ENCODE measurements around the gene NPC1L1.

Gene NPC1L1

GRCh38 chr7:44535348-44536064, 5.6 kb downstream of the NPC1L1 start:
- TF ChIP-seq CTCF (IDR thresholded peaks at IDR 0.05; ENCODE audit: low read depth, low read length, missing control alignments), result no peak
- no peak overlapping the region for H3K4me3 ChIP-seq (ENCODE audit: low read depth, low read length)
- H3K36me3 ChIP-seq (replicated peaks), result no peaks in the 10 kb centered on the region
- H3K27me3 ChIP-seq (replicated peaks), result no peaks in the 10 kb centered on the region
- DNase-seq, result no peak
- in situ Hi-C loops (cut with HindIII; ENCODE audit: low pct_ligation_motif_present, low sequenced_read_pairs), result no loop called here
- no peak overlapping the region for H3K27ac ChIP-seq

- no peaks in the 10 kb centered on the region for H3K27me3 ChIP-seq (replicated peaks)
- H3K4me3 ChIP-seq (ENCODE audit: low read depth, low read length), result no peak overlapping the region
- in situ Hi-C loops (cut with HindIII; ENCODE audit: low pct_ligation_motif_present, low sequenced_read_pairs), result no loop called here
- peak; percentile 80 for TF ChIP-seq CTCF (IDR thresholded peaks at IDR 0.05; ENCODE audit: low read depth, low read length, missing control alignments)
- no peak overlapping the region for H3K27ac ChIP-seq
- H3K36me3 ChIP-seq (replicated peaks), result no peaks in the 10 kb centered on the region
- no peak for DNase-seq
Observed at GRCh38 chr7:44534501-44534900, 6.6 kb downstream of the NPC1L1 start.

GRCh38 chr7:44534087-44534486, 7.0 kb downstream of the NPC1L1 start:
- no peaks in the 10 kb centered on the region for H3K36me3 ChIP-seq (replicated peaks)
- H3K4me3 ChIP-seq (ENCODE audit: low read depth, low read length), result no peak overlapping the region
- H3K27ac ChIP-seq, result no peak overlapping the region
- H3K27me3 ChIP-seq (replicated peaks), result no peaks in the 10 kb centered on the region
- no peak for DNase-seq
- in situ Hi-C loops (cut with HindIII; ENCODE audit: low pct_ligation_motif_present, low sequenced_read_pairs), result no loop called here
- TF ChIP-seq CTCF (IDR thresholded peaks at IDR 0.05; ENCODE audit: low read depth, low read length, missing control alignments), result no peak

GRCh38 chr7:44533301-44534055, 7.7 kb downstream of the NPC1L1 start:
- Histone ChIP-seq H3K36me3 (replicated peaks) (no peaks in the 10 kb centered on the region), H3K27ac (no peak overlapping the region), H3K4me3 (ENCODE audit: low read depth, low read length) (no peak overlapping the region), H3K27me3 (replicated peaks) (no peaks in the 10 kb centered on the region)
- DNase-seq, result no peak
- in situ Hi-C loops (cut with HindIII; ENCODE audit: low pct_ligation_motif_present, low sequenced_read_pairs), result no loop called here
- TF ChIP-seq CTCF (IDR thresholded peaks at IDR 0.05; ENCODE audit: low read depth, low read length, missing control alignments), result no peak

GRCh38 chr7:44531421-44532380, 9.4 kb downstream of the NPC1L1 start:
- Histone ChIP-seq H3K36me3 (replicated peaks) (no peaks in the 10 kb centered on the region), H3K4me3 (ENCODE audit: low read depth, low read length) (no peak overlapping the region), H3K27me3 (replicated peaks) (no peaks in the 10 kb centered on the region), H3K27ac (no peak overlapping the region)
- in situ Hi-C loops (cut with HindIII; ENCODE audit: low pct_ligation_motif_present, low sequenced_read_pairs), result no loop called here
- no peak for DNase-seq
- no peak for TF ChIP-seq CTCF (IDR thresholded peaks at IDR 0.05; ENCODE audit: low read depth, low read length, missing control alignments)

All from brain microvascular endothelial cell (primary cell).